Mucosa of rectum (tissue), 2 donors: ENCODE measurements around the gene CCDC190.
"Not testable (repeated sequence)": the region's sequence is repeated elsewhere in the genome, so short reads cannot be mapped to it uniquely, and the experiment has no call there.

ENCODE experiments used
- H3K27ac ChIP-seq, 2 donors: one replicate each; pipeline ENCODE4 v1.7.0; 2013; ENCODE audit warnings: inconsistent platforms in 2 of 2, low read depth in 2 of 2, low read length in 2 of 2
- H3K27me3 ChIP-seq, 2 donors: one replicate each; pipeline ENCODE4 v1.7.0; 2013; ENCODE audit warnings: low read length in 2 of 2; ENCODE audit not compliant: control insufficient read depth in 2 of 2, insufficient read depth in 2 of 2
- H3K36me3 ChIP-seq, 2 donors: one replicate each; pipeline ENCODE4 v1.7.0; 2013; ENCODE audit warnings: low read length in 2 of 2; ENCODE audit not compliant: control insufficient read depth in 2 of 2, insufficient read depth in 2 of 2
- H3K4me1 ChIP-seq, 2 donors: one replicate each; pipeline ENCODE4 v1.7.0; 2013; ENCODE audit warnings: low read length in 2 of 2, mild to moderate bottlenecking in 1 of 2; ENCODE audit not compliant: control insufficient read depth in 2 of 2, insufficient read depth in 2 of 2
- H3K4me3 ChIP-seq, 2 donors: one replicate each; pipeline ENCODE4 v1.7.0; 2013; ENCODE audit warnings: low read length in 2 of 2
- H3K9ac ChIP-seq, 2 donors: one replicate each; pipeline ENCODE4 v1.7.0; 2013; ENCODE audit warnings: low read length in 2 of 2, low read depth in 1 of 2, mild to moderate bottlenecking in 1 of 2
- H3K9me3 ChIP-seq, 2 donors: one replicate each; pipeline ENCODE4 v1.7.0; 2013; ENCODE audit warnings: low read length in 2 of 2; ENCODE audit not compliant: control insufficient read depth in 2 of 2
- donor health status: healthy.
- donor health status: Normal muscosa, but diverticular disease.

The CCDC190 gene

GRCh38 chr1:162818136-162818535 lies 42.8 kb downstream of the CCDC190 start:
- H3K9ac ChIP-seq, H3K27ac ChIP-seq, H3K4me1 ChIP-seq, H3K27me3 ChIP-seq, H3K36me3 ChIP-seq, H3K4me3 ChIP-seq, H3K9me3 ChIP-seq: not testable (repeated sequence)

GRCh38 chr1:162812357-162812756 lies 48.6 kb downstream of the CCDC190 start:
- H3K27ac ChIP-seq, H3K4me1 ChIP-seq, H3K36me3 ChIP-seq, H3K9me3 ChIP-seq, H3K4me3 ChIP-seq, H3K9ac ChIP-seq, H3K27me3 ChIP-seq: not testable (repeated sequence)

GRCh38 chr1:162807503-162807902 lies 53.5 kb downstream of the CCDC190 start:
- H3K27me3 ChIP-seq = not testable (repeated sequence)

More at GRCh38 chr1:162807503-162807902, 53.5 kb downstream of the CCDC190 start:
- H3K36me3 ChIP-seq, H3K4me3 ChIP-seq, H3K9ac ChIP-seq, H3K27ac ChIP-seq, H3K4me1 ChIP-seq, H3K9me3 ChIP-seq: not testable (repeated sequence)
